Skin of body (tissue), 2 donors: ENCODE measurements around the gene SMARCC2. TPM values are rescaled to one million over a fixed set of nuclear protein-coding genes. Genes with fewer than 3 reads are reported as not detected.
"Not testable (repeated sequence)": the region's sequence is repeated elsewhere in the genome, so short reads cannot be mapped to it uniquely, and the experiment has no call there.

Source experiments
- DNase-seq: peaks from one replicate; lab custom pipeline; 2025; lab: John Stamatoyannopoulos, UW
- total RNA-seq: library from RNA; depleted of rRNA; stranded (reverse); fragments of >200 nt; gene quantifications from one replicate; pipeline ENCODE4 v1.2.3, GENCODE V29; 2014

The SMARCC2 gene
- total RNA-seq, 1 donor from 2014 or later: 58.4 TPM

DNA sequence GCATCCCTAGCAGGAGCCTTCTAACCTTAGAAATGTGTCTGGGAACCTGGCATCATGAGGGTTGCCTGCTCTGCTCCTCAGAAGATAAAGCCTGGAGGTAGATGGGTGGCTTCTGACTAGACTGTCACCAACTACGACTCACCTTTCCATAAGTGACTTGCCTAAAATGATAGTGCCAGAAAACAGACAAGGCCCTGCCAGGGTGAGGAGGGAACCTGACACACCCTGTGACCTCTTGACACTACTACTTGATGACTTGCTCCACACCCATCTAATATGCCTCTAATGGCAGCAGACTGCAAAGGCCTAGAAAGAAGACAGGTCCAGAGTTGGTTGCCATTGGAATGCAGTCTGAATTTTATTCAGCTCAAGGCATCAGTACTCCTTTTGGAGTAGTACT is 23.1 kb upstream of the SMARCC2 start:
- no peak for DNase-seq

DNA sequence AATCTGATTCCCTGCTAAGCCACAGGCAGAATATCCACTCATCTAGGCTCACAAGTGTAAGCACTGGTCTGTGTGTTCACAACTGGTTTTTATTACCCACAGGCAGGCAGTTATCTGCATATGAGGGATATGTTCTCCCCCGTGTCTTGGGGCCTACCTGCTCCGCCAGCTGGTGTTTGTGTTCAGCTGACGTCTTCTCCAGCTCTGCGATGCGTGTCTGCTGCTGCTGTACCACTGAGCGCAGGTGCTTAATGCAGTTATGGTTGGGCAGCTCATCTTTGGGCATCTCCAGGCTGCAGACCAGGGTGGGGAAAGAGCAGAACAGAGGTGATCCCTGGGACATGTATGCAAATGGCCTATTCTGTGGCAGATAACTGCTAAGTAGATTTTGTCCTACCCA is 18.7 kb upstream of the SMARCC2 start:
- no peak for DNase-seq

DNA sequence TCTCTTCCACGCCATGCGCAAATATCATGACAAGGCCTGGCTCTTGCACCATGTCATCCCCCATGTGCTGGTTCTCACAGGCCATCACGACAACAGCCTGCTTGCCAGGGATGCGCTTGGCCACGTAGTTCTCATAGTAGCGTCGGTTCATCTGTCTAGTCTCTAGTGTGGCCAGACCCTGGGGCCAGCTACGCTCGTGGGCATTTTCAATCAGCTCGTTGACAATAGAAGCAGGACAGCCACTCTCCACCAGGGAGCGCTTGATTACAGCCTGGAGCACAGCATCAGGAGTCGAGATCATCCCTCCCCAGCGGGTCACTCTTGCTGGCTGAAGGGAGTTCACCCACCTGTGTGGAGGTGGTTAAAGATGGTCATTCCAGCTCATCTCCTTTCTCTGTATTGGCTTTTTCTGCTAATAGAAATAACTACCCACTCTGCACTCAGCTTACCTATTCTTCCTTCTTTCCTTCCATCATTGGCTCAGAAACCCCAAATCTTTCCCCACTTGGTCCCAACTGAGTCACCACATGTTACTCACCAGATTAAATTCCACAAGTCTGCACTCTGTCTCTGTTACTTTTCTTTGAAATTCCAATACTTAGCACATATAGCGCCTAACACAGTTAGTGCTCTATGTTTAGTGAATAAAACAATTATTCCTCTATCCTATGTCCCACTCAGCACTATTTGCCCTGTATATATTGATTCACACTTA is 17.3 kb upstream of the SMARCC2 start:
- DNase-seq: no peak

- no peak for DNase-seq
Observed at GRCh38 chr12:56205445-56205844, 16.2 kb upstream of the SMARCC2 start.

DNA sequence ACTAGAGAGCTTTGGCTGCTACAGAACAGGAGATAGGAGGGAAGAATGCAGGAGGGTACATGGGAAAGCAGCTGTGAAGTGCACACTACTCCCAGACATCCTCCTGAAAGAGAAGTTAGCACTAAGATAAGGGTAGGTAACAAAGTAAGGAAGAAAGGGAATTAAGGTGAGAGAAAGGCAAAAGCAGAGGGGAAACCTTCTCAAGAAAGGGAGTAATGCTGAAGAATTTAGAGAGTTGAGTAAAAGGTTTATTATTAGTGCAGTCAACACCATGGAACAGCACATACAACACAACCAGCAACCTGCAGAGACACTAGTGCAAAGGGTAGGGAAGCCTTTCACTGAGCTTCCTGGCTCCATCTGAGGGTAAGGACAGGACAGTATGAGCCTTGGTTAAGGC is 15.0 kb upstream of the SMARCC2 start:
- DNase-seq: no peak

- DNase-seq: no peak
Observed at GRCh38 chr12:56202838-56203237, 13.6 kb upstream of the SMARCC2 start.

DNA sequence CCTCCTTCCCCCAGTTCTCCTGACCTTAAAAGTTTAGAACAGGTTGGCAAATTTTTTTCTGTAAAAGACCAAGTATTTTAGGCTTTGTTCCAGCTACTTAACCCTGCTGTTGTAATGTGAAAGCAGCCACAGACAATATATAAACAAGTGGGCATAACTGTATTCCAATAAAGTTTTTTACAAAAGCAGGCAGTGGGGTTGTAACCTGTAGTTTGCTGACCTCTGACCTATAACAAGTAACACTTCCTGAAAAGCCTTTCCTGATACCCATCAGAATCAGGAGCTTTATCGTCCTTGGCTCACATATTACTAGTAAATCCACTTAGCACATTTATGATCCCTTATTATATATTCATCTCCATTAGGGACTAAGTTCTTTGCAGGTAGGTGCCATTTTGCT is 13.1 kb upstream of the SMARCC2 start:
- DNase-seq: no peak

DNA sequence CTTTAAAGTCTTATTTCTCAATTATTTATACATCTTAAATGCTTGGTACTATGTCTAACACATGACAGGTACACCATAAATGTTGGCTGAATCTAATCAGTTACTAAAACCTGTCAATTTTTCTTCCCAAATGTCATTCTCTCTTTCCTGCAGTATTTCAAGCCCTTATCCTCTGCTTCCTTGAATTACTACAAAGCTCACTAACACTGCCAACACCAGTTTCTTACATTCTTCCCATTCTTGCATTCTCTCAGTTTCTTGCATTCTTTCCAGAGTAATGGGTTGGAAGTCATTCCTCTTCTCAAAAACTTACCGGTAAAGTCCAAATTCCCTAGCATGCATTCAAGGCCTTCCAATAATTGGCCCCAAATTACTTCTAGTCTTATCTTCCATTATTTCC is 9.6 kb upstream of the SMARCC2 start:
- no peak for DNase-seq

DNA sequence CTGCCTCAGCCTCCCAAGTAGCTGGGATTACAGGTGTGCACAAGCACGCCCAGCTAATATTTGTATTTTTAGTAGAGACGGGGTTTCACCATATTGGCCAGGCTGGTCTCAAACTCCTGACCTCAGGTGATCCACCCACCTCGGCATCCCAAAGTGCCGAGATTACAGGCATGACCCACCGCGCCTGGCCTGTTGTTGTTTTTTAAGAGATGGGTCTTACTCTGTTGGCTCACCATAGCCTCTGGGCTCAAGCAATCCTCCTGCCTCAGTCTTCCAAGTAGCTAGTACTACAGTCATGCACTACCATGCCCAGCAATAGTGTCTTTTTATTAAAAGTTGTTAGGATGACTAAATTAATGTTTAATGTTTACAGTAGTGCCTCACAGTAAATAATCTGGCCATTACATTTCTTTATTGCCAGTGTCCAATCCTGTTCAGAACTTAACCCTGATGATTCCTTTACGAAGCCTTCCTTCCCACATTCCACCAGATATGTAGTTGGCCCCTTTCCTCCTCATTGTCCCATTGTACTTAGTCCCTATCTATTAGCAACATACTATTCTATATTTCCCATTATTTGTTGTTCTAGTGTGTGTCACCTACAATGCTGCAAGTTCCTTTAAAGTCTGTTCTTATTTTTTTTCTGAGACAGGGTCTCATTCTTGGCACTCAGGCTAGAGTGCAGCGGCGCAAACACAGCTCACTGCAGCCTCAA is 8.8 kb upstream of the SMARCC2 start:
- no peak for DNase-seq

DNA sequence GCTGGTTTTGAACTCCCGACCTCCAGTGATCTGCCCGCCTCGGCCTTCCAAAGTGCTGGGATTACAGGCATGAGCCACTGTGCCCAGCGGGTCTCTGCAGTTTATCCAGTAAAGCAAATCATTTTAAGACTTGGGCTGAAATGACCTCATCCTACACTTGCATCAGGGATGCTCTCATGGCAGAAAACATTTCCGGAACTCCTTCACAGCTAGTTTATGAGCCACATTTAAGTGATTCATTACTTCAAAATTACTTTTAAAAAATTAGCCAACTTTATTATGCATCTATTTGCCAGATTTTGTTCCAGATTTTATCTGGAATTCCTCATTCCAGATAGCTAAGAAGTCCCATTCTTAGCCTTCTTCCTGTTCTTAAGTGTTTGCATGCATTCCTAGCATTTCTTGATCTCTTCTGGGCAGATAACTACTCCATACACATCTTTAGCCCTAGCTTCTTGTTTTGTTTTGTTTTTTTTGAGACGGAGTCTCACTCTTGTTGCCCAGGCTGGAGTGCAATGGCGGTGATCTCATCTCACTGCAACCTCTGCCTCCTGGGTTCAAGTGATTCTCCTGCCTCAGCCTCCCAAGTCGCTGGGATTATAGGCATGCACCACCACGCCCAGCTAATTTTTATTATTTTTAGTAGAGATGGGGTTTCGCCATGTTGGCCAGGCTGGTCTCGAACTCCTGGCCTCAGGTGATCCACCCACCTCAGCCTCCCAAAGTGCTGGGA is 7.7 kb upstream of the SMARCC2 start:
- not testable (repeated sequence) for DNase-seq

GRCh38 chr12:56193025-56193578 is 3.8 kb upstream of the SMARCC2 start:
- peak; percentile 60 for DNase-seq

- DNase-seq: no peak
Observed at GRCh38 chr12:56192582-56192981, 3.3 kb upstream of the SMARCC2 start.

DNA sequence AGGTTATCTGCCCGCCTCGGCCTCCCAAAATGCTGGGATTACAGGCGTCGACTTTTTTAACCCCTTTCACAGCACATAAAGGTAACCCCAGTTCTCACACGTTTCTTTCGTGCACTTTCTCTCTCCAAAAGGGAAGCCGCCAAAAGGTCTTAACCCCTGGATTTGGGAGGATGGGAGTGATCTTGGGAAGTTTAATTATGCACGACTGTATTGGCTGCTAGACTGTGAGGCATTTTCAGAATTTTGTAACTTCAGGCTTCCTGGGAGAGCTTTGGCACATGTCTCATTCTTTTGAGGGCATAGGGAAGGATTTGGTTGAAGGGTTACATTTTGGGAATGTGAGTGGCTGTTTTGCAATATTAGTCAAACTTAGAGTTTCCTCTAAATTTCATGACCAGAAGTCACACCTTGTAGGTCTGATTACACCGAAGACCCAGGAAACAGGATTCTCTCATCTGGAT is 1.4 kb upstream of the SMARCC2 start:
- DNase-seq: no peak

DNA sequence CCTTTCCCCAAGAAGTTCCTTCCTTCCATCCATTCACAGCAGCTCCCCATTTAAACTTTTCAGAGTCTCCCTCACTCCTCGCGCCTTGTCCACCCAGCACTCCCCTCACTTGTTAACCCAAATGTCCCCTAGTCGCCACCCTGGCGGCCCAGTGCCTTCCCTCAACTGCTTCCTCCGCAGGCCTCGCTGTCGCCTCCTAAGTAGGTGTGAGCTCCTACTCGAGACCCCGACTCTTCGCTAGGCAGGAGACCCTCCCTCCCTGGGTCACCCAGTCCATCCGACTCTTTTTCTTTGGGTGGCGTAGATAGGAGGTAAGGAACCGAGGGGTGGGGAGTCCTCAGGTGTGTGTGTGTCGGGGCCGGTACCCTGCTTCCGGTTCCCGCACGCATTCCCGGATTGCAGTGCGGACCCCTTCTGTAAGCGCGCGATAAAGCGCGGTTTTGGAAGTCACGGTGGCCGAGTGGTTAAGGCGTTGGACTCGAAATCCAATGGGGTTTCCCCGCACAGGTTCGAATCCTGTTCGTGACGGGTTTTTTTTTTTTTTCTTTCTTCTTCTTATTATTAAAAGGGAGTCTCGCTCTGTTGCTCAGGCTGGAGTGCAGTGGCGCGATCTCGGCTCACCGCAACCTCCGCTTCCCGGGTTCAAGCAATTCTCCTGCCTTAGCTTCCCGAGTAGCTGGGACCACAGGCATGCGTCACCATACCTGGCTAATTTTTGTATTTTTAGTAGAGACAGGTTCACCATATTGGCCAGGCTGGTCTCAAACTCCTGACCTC is 823 bp upstream of the SMARCC2 start:
- DNase-seq: peak; percentile 79

DNA sequence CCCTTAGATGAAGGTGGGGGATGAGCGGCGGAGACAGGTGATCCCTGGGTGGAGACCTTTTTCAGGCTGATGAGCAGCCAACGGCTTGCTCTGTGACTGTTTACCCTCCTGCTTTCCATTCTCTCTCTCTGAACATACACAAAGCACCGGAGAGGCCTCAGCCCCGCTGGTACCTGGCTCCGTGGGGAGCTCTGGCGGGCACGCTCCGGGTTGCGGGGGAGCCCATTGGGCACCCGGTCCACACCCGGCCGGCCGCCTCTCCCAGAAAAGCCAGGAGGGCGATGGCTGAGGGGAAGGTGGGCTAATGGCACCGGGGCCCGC is 545 bp downstream of the SMARCC2 start:
- DNase-seq: no peak

DNA sequence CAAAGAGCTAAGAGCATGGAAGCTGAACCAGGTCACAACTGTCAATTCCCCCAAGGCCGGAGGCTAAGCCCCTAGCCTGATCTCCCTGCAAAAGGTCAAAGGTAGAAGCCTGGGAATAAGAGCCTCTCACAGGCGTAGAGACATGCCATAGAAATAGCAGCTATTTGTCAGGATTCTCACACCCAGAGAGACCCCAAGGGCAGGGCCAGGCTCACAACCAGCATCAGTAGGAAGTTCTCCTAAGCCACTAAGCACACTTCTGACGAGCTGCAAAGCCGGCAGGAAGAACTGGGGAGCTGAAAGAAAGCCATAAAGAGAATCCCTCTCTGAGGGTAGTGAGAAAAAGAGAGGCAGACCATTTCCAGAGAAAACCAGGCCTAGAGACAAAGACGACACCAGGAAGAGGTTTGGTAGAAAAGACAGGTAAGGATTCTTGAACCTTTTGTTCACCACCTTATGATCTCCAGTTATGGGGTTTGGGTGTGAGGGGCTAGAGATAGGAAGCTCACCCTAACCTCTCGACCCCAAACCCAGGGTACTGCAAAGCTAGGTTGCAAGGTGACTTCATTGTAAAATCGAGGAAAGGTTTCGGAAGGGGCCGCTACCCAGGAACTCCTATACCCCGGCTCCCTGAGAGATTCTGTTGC is 1.0 kb downstream of the SMARCC2 start:
- DNase-seq: no peak

GRCh38 chr12:56186957-56187356 is 2.3 kb downstream of the SMARCC2 start:
- no peak for DNase-seq

- DNase-seq: no peak
Observed at GRCh38 chr12:56178347-56178746, 10.9 kb downstream of the SMARCC2 start.

- no peak for DNase-seq
Observed at GRCh38 chr12:56172839-56173238, 16.4 kb downstream of the SMARCC2 start.

DNA sequence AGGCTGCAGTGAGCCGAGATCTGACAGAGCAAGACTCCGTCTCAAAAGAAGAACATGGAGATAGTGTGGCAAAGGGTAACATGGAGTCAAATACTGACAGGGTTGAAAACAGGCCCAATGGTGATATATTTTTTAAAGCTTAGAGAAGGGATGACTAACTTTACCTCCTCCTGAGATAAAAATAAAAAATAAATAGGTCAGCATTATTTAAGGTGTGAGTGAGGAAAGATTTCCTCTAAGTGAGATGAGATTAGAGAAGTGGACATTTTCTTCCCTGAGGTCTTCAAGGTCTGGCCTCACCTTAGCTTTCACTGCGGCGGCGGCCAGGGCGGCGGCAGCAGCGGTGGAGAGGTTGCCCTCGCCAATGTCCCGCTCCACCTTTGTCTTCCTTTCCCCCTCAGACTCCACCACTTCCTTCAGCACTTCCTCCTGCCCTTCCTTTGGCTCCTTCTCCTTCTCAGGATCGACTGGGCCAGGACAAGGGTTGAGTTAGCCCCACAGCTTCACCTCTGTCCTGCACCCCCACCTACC is 20.0 kb downstream of the SMARCC2 start:
- no peak for DNase-seq

GRCh38 chr12:56165369-56165768 is 23.9 kb downstream of the SMARCC2 start:
- DNase-seq: no peak
